MM.1S (cell line): ENCODE data around the gene ZNF763.
A peak's percentile ranks its signal among the peaks of the same experiment; 100 is the strongest.

Experiments used
- DNase-seq: peaks from one replicate; pipeline ENCODE4 v3.0.0-alpha.2; 2015
- H2AFZ ChIP-seq: fragments of 300-600 bp; sonication (generic); 2 replicates; pipeline ENCODE4 v1.6.0; 2016; ENCODE audit warnings: antibody characterized with exemption, low read length
- H3F3A ChIP-seq: fragments of 300-600 bp; sonication (generic); 2 replicates; pipeline ENCODE4 v1.6.1; 2016; ENCODE audit warnings: mild to moderate bottlenecking, antibody characterized with exemption, low read length, moderate library complexity, mixed read lengths; ENCODE audit not compliant: insufficient read depth
- H3K27ac ChIP-seq: fragments of 300-600 bp; sonication (generic); 2 replicates; pipeline ENCODE4 v1.5.1; 2016; ENCODE audit warnings: mild to moderate bottlenecking, low read length
- H3K27me3 ChIP-seq: fragments of 300-600 bp; sonication (generic); replicated peaks from 2 replicates; pipeline ENCODE4 v1.6.0; 2016; ENCODE audit warnings: low read length; ENCODE audit not compliant: insufficient read depth
- H3K36me3 ChIP-seq: fragments of 300-600 bp; sonication (generic); replicated peaks from 2 replicates; pipeline ENCODE4 v1.6.1; 2016; ENCODE audit warnings: mild to moderate bottlenecking, low read length, mixed read lengths; ENCODE audit not compliant: insufficient read depth
- H3K4me1 ChIP-seq: fragments of 300-600 bp; sonication (generic); 2 replicates; pipeline ENCODE4 v1.6.1; 2016; ENCODE audit warnings: low read length, mixed read lengths
- H3K4me2 ChIP-seq: fragments of 300-600 bp; sonication (generic); 2 replicates; pipeline ENCODE4 v1.6.0; 2016; ENCODE audit warnings: low read depth, low read length
- H3K4me3 ChIP-seq: fragments of 300-600 bp; sonication (generic); 2 replicates; pipeline ENCODE4 v1.5.1; 2016; ENCODE audit warnings: low read length, mixed read lengths
- H3K79me2 ChIP-seq: fragments of 300-600 bp; sonication (generic); 2 replicates; pipeline ENCODE4 v1.6.1; 2016; ENCODE audit warnings: mixed run types, low read length, mixed read lengths
- H3K9ac ChIP-seq: fragments of 300-600 bp; sonication (generic); 2 replicates; pipeline ENCODE4 v1.6.1; 2016; ENCODE audit warnings: low read length, mixed read lengths
- H3K9me2 ChIP-seq: fragments of 300-600 bp; sonication (generic); replicated peaks from 2 replicates; pipeline ENCODE4 v1.6.1; 2016; ENCODE audit warnings: mild to moderate bottlenecking, low read length, mixed read lengths; ENCODE audit not compliant: insufficient read depth
- H3K9me3 ChIP-seq: fragments of 300-600 bp; sonication (generic); replicated peaks from 2 replicates; pipeline ENCODE4 v1.6.1; 2016; ENCODE audit warnings: mild to moderate bottlenecking, low read length, mixed read lengths; ENCODE audit not compliant: insufficient read depth
- H4K20me1 ChIP-seq: fragments of 300-600 bp; sonication (generic); 2 replicates; pipeline ENCODE4 v1.6.1; 2016; ENCODE audit warnings: mild to moderate bottlenecking, low read length, moderate library complexity, mixed read lengths; ENCODE audit not compliant: insufficient read depth
- CTCF ChIP-seq: fragments of 300-600 bp; sonication (generic); IDR thresholded peaks from 2 replicates; pipeline ENCODE4 v1.5.1; 2016; ENCODE audit warnings: antibody characterized with exemption, low read length, mixed read lengths
- EZH2 ChIP-seq: fragments of 300-600 bp; sonication (generic); optimal IDR thresholded peaks from 2 replicates; pipeline ENCODE3; 2017; ENCODE audit warnings: low read depth, mild to moderate bottlenecking, antibody characterized with exemption, low read length, mixed read lengths
- EZH2phosphoT487 ChIP-seq: fragments of 300-600 bp; sonication (generic); IDR thresholded peaks from 2 replicates; pipeline ENCODE4 v1.6.1; 2018; ENCODE audit warnings: antibody characterized with exemption, low read length

The ZNF763 gene

DNA sequence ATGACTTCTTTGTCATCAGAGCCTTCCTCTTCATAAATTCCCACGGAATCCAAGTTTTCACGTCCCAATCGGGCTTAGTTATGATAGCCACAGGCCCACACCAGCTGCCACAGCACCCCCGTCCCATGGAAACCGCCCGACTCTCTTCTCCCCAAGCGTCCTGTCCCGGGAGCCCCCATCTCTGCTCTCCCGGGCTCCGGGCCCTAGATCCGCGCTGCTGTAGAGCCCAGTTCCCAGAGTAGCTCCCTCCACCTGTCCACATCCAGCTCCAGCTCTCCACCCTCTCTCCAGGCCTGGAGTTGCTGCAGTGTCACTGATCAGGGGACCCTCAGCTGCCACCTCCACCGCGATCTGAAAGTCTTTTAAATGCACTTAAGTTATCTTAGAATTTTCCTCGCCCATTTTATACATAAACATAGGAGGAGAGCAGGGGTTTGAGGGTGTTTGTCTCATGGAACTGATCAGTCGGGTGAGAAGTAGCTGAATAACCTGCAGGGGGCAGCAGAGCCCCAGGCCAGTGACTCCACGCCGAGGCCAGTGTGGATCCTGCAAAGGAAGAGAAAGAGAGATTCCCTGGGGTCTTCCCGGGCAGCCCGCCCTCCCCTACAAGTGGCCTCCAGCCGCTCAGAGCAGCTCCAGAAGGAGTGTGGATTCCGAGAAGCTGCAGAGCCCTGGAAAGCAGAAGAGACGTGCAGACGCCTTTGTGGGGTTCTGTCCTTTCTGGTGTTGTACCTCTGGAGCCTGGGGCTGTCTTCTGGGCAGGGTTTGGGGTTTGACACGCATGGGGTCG lies 1.1 kb upstream of the ZNF763 start:
- Histone ChIP-seq H3F3A (peaks cover 6% of the 10 kb centered on the region), H3K9me2 (no peaks in the 10 kb centered on the region), H3K36me3 (no peaks in the 10 kb centered on the region), H3K9me3 (no peaks in the 10 kb centered on the region), H3K79me2 (no peaks in the 10 kb centered on the region), H3K27ac (no peak overlapping the region), H3K4me2 (peak overlapping the region; percentile 79), H3K9ac (no peak overlapping the region; the same call in 1 of the 2 replicates), H2AFZ (peak overlapping the region; percentile 74), H3K27me3 (no peaks in the 10 kb centered on the region), H3K4me3 (peak overlapping the region; percentile 73), H3K4me1 (peaks cover 10% of the 10 kb centered on the region; the same call in 1 of the 2 replicates), H4K20me1 (no peaks in the 10 kb centered on the region)
- peak; percentile 68 for DNase-seq
- TF ChIP-seq EZH2phosphoT487 (no peak), CTCF (peak; percentile 83)

DNA sequence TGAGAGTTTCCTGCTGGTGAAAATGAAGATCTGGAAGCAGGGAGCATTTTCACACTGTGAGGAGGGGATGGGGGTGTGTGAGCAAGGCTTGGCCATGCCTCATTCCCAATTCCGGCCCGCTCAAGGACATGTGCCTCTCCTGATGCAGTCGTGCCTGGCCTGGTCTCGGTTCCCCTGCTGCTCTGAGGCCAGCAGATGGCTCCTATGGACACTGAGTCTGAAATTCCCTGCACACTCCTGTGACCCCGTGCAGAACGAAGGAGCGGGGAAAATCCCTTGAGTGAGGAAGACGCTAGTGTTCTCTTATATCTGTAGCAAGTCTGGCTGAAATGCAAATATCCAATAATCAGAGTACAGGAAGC lies 363 bp upstream of the ZNF763 start:
- peak overlapping the region; percentile 79 for H3K4me2 ChIP-seq
- no peaks in the 10 kb centered on the region for H4K20me1 ChIP-seq
- H3K9ac ChIP-seq, result peak overlapping the region; percentile 1; the same call in 1 of the 2 replicates
- H3K27ac ChIP-seq, result peak overlapping the region; percentile 26; the same call in 1 of the 2 replicates
- DNase-seq, result no peak
- H3K79me2 ChIP-seq, result no peaks in the 10 kb centered on the region
- H3K27me3 ChIP-seq, result no peaks in the 10 kb centered on the region
- H3F3A ChIP-seq, result peaks cover 6% of the 10 kb centered on the region
- H3K9me2 ChIP-seq, result no peaks in the 10 kb centered on the region
- H3K9me3 ChIP-seq, result no peaks in the 10 kb centered on the region
- peaks cover 10% of the 10 kb centered on the region; the same call in 1 of the 2 replicates for H3K4me1 ChIP-seq
- H3K36me3 ChIP-seq, result no peaks in the 10 kb centered on the region
- H2AFZ ChIP-seq, result peak overlapping the region; percentile 74
- peak overlapping the region; percentile 73 for H3K4me3 ChIP-seq
- peak; percentile 29 for TF ChIP-seq CTCF
- TF ChIP-seq EZH2, result no peak

- no peak overlapping the region for H2AFZ ChIP-seq
Measured at GRCh38 chr19:11970174-11970573, 5.3 kb downstream of the ZNF763 start.

More at GRCh38 chr19:11970174-11970573, 5.3 kb downstream of the ZNF763 start:
- 0 out of 2 replicates have a peak, but pooled peaks cover 4% of the 10 kb centered on the region for H3K4me1 ChIP-seq
- no peaks in the 10 kb centered on the region for H3F3A ChIP-seq
- H3K4me3 ChIP-seq, result no peak overlapping the region
- H3K9ac ChIP-seq, result no peak overlapping the region
- no peaks in the 10 kb centered on the region for H4K20me1 ChIP-seq
- no peak for DNase-seq
- no peaks in the 10 kb centered on the region for H3K9me2 ChIP-seq
- H3K9me3 ChIP-seq, result no peaks in the 10 kb centered on the region
- no peaks in the 10 kb centered on the region for H3K36me3 ChIP-seq
- H3K79me2 ChIP-seq, result no peaks in the 10 kb centered on the region
- no peak overlapping the region for H3K4me2 ChIP-seq
- no peak for TF ChIP-seq CTCF
- H3K27me3 ChIP-seq, result no peaks in the 10 kb centered on the region
- H3K27ac ChIP-seq, result no peak overlapping the region
